Tibial nerve (tissue), 4 donors: Measurements from ENCODE around the gene WDR48.

Source experiments
- CTCF ChIP-seq, 5 experiments: fragments of 200-600 bp in 3 of 5; fragments of 450-650 bp in 2 of 5; sonication (generic) in 3 of 5; IDR thresholded peaks; one replicate each; pipeline ENCODE4 v1.5.1; 2016 to 2019; ENCODE audit warnings: antibody characterized with exemption in 5 of 5, mild to moderate bottlenecking in 3 of 5, moderate library complexity in 2 of 5
- EP300 ChIP-seq, 2 donors: sonication (generic); formaldehyde crosslinking; IDR thresholded peaks; one replicate each; pipeline ENCODE4 v1.6.1; 2017; ENCODE audit warnings: antibody characterized with exemption in 2 of 2, mild to moderate bottlenecking in 1 of 2

- TF ChIP-seq CTCF (IDR thresholded peaks at IDR 0.05) (no peak), EP300 (IDR thresholded peaks at IDR 0.05) (no peak)
Measured at GRCh38 chr3:39013289-39013688, 38.5 kb upstream of the WDR48 start.
